Hepatocyte (in vitro differentiated cells): ENCODE results near the gene FOXN4.

ENCODE experiments used
- CTCF ChIP-seq: fragments of 200-600 bp; sonication (generic); IDR thresholded peaks from 2 replicates; pipeline ENCODE4 v1.5.1; 2016; ENCODE audit warnings: antibody characterized with exemption, mild to moderate bottlenecking; ENCODE audit not compliant: poor library complexity
- EZH2 ChIP-seq: fragments of 200-600 bp; sonication (generic); IDR thresholded peaks from 2 replicates; pipeline ENCODE4 v1.6.1; 2016; ENCODE audit warnings: antibody characterized with exemption, mild to moderate bottlenecking, borderline replicate concordance

GRCh38 chr12:109299849-109300248, 9.2 kb downstream of the FOXN4 start:
- TF ChIP-seq CTCF (no peak), EZH2 (no peak)
